GM08714 (cell line): Measurements from ENCODE around the gene PERM1.

ENCODE experiments used
- H3K4me3 ChIP-seq: fragments of 200-500 bp; sonication (Bioruptor generic); 2 replicates; pipeline ENCODE4 v1.5.1; 2014; ENCODE audit warnings: mild to moderate bottlenecking, low read length, inconsistent platforms
- ZNF274 ChIP-seq: IDR thresholded peaks from 2 replicates; pipeline ENCODE4 v1.6.1; 2012; ENCODE audit warnings: mild to moderate bottlenecking, low read depth, low read length

The PERM1 gene

GRCh38 chr1:971751-972506 lies 10.0 kb downstream of the PERM1 start:
- H3K4me3 ChIP-seq = no peak overlapping the region
- no peak for TF ChIP-seq ZNF274

GRCh38 chr1:970973-971730 lies 10.7 kb downstream of the PERM1 start:
- H3K4me3 ChIP-seq = no peak overlapping the region
- TF ChIP-seq ZNF274 = no peak

GRCh38 chr1:970242-970972 lies 11.5 kb downstream of the PERM1 start:
- TF ChIP-seq ZNF274 = no peak
- no peak overlapping the region for H3K4me3 ChIP-seq

GRCh38 chr1:969260-969855 lies 12.5 kb downstream of the PERM1 start:
- TF ChIP-seq ZNF274 = no peak

GRCh38 chr1:967466-968343 lies 14.2 kb downstream of the PERM1 start:
- H3K4me3 ChIP-seq = no peak overlapping the region
- TF ChIP-seq ZNF274 = no peak

More at GRCh38 chr1:969260-969855, 12.5 kb downstream of the PERM1 start:
- H3K4me3 ChIP-seq = no peak overlapping the region

GRCh38 chr1:966704-967300 lies 15.1 kb downstream of the PERM1 start:
- no peak for TF ChIP-seq ZNF274
- H3K4me3 ChIP-seq = peak overlapping the region; percentile 46; the same call in 1 of the 2 replicates

GRCh38 chr1:966135-966703 lies 15.7 kb downstream of the PERM1 start, which contains the start of gene PLEKHN1:
TSS of gene PLEKHN1 (plus strand) at chr1:966482. CDS start at chr1:966532, 50 bp downstream.
- peak within 1 kb of the TSS; percentile 46; the same call in 1 of the 2 replicates for H3K4me3 ChIP-seq
- TF ChIP-seq ZNF274 = no peak

- TF ChIP-seq ZNF274 = no peak
Observed at GRCh38 chr1:965526-966134, 16.3 kb downstream of the PERM1 start.

GRCh38 chr1:964691-965525 lies 17.0 kb downstream of the PERM1 start:
- H3K4me3 ChIP-seq = no peak overlapping the region
- TF ChIP-seq ZNF274 = no peak

More at GRCh38 chr1:965526-966134, 16.3 kb downstream of the PERM1 start:
- no peak overlapping the region for H3K4me3 ChIP-seq

GRCh38 chr1:963746-964525 lies 18.0 kb downstream of the PERM1 start:
- TF ChIP-seq ZNF274 = no peak
- H3K4me3 ChIP-seq = no peak overlapping the region

- no peak for TF ChIP-seq ZNF274
- H3K4me3 ChIP-seq = no peak overlapping the region
Observed at GRCh38 chr1:963301-963651, 18.6 kb downstream of the PERM1 start.
